HL-60 (cell line): ENCODE measurements around the gene CFAP54.

Experiments used
- DNase-seq, 2 experiments: peaks; one replicate each; pipeline ENCODE4 v3.0.0-alpha.2; 2010 to 2020; ENCODE audit warnings: low read depth in 1 of 2, low spot score in 1 of 2
- H3K27ac ChIP-seq: fragments of 250-450 bp; sonication (Bioruptor Pico); replicated peaks from 2 replicates; pipeline ENCODE4 v1.5.1; 2020; ENCODE audit warnings: mild to moderate bottlenecking, moderate library complexity
- H3K27me3 ChIP-seq: fragments of 250-450 bp; sonication (Bioruptor Pico); 2 replicates; pipeline ENCODE4 v1.5.1; 2021; ENCODE audit warnings: mild to moderate bottlenecking, moderate library complexity; ENCODE audit not compliant: insufficient read depth, poor library complexity, severe bottlenecking
- H3K4me3 ChIP-seq: replicated peaks from 2 replicates; pipeline ENCODE4 v1.5.1; 2011; ENCODE audit warnings: mild to moderate bottlenecking, control low read depth, low read length; ENCODE audit not compliant: insufficient read depth
- GABPA ChIP-seq: IDR thresholded peaks from 2 replicates; pipeline ENCODE4 v1.6.1; 2012; ENCODE audit warnings: low read depth
- POLR2AphosphoS5 ChIP-seq: IDR thresholded peaks from 2 replicates; pipeline ENCODE4 v1.6.1; 2012; ENCODE audit warnings: low read depth
- REST ChIP-seq: IDR thresholded peaks from 2 replicates; pipeline ENCODE4 v1.6.1; 2012; ENCODE audit warnings: low read depth; ENCODE audit not compliant: insufficient replicate concordance
- SPI1 ChIP-seq: IDR thresholded peaks from 2 replicates; pipeline ENCODE4 v1.6.1; 2012; ENCODE audit warnings: low read depth, mild to moderate bottlenecking, borderline replicate concordance
- TF ChIP-seq, protein P1 (sequence below): IDR thresholded peaks from one replicate; pipeline ENCODE4 v1.5.1; 2011; ENCODE audit warnings: low read length, control low read depth, inconsistent platforms; ENCODE audit not compliant: insufficient read depth

Gene CFAP54

GRCh38 chr12:96520767-96521166 is 31.4 kb downstream of the CFAP54 start:
- Histone ChIP-seq H3K4me3 (no peak overlapping the region), H3K27ac (no peak overlapping the region), H3K27me3 (peaks cover 5% of the 10 kb centered on the region)
- TF ChIP-seq, protein P1, sequence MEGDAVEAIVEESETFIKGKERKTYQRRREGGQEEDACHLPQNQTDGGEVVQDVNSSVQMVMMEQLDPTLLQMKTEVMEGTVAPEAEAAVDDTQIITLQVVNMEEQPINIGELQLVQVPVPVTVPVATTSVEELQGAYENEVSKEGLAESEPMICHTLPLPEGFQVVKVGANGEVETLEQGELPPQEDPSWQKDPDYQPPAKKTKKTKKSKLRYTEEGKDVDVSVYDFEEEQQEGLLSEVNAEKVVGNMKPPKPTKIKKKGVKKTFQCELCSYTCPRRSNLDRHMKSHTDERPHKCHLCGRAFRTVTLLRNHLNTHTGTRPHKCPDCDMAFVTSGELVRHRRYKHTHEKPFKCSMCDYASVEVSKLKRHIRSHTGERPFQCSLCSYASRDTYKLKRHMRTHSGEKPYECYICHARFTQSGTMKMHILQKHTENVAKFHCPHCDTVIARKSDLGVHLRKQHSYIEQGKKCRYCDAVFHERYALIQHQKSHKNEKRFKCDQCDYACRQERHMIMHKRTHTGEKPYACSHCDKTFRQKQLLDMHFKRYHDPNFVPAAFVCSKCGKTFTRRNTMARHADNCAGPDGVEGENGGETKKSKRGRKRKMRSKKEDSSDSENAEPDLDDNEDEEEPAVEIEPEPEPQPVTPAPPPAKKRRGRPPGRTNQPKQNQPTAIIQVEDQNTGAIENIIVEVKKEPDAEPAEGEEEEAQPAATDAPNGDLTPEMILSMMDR = no peak
- TF ChIP-seq REST (no peak), SPI1 (no peak), GABPA (no peak), POLR2AphosphoS5 (no peak)
- DNase-seq = no peak

- no peak for DNase-seq
- TF ChIP-seq REST (no peak), GABPA (no peak), SPI1 (no peak), POLR2AphosphoS5 (no peak)
- TF ChIP-seq, protein P1 = no peak
- Histone ChIP-seq H3K4me3 (no peak overlapping the region), H3K27me3 (peaks cover 5% of the 10 kb centered on the region), H3K27ac (no peak overlapping the region)
These were observed 32.7 kb downstream of the CFAP54 start for GRCh38 chr12:96521895-96522682.

DNA sequence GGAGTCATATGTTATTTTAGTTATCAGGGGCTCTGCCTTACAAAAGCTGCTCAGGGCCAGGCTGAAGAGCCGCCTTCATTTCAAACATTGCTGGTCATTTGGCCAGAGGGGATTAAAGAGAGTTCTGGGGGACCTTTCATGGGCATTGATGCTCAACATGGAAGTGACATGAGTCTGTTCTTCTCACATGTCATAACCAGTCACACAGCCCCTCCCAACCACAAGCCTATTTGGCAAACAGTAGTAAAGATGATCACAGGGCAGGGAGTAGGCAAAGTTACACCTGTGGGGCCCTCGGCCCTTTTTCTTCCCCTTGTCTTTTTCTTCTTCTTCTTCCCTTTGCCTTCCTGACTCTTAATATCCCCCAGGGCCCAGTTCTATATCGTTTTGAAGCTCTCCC is 33.3 kb downstream of the CFAP54 start:
- TF ChIP-seq REST (no peak), SPI1 (no peak), GABPA (no peak), POLR2AphosphoS5 (no peak)
- TF ChIP-seq, protein P1 = no peak
- no peak for DNase-seq

More for the DNA sequence above, 33.3 kb downstream of the CFAP54 start:
- H3K27me3 ChIP-seq = peaks cover 5% of the 10 kb centered on the region
- no peak overlapping the region for H3K4me3 ChIP-seq
- H3K27ac ChIP-seq = no peak overlapping the region
